GM19099 (cell line): Measurements from ENCODE around the gene FAM114A2.

ENCODE experiments used
- POLR2A ChIP-seq: IDR thresholded peaks from 3 replicates; pipeline ENCODE4 v1.6.1; 2011; ENCODE audit warnings: low read depth; ENCODE audit not compliant: insufficient read length; ENCODE audit errors: extremely low read depth

The FAM114A2 gene

DNA sequence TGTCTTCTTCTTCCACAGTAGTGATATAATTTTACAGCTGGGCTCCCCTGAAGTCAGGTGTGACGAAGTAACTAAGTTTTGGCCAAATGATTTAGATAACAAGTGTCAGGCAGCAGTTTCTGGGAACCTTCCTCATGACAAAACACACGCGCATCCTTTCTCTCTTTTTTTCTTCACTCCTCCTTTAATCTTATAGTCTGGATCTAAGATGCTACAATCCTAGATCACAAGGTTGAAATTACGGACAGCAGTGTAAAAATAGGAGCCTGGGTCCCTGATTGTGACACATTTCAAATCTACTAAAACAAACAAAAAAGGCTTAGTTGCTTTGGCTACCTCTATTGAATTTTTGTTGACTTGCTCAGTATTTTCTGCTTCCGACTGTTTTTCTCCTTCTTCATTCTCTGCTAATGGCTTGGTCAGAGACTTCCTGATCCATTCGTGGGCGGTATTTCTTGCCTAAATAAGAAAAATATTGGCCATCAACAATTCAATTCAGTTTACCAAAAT is 36.1 kb downstream of the FAM114A2 start:
- no peak for TF ChIP-seq POLR2A

DNA sequence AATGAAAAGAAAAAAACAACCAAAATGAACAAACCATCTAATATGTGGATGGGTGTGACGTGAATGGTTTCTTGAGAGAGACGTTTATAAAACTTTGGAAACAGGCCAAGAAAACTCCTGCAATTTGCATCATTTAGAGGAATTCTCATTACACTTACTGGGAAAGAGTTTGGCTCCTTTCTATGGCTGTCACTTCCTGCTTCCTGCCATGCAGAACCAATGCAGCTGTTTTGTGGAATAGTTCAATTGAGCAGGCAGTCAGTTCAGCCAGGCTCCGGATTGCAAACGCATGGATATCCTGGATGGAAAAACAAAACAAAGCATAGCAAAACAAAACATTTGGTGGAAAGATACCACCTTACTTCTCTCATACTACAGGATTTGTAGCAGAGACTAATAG is 36.6 kb downstream of the FAM114A2 start:
- TF ChIP-seq POLR2A = no peak

DNA sequence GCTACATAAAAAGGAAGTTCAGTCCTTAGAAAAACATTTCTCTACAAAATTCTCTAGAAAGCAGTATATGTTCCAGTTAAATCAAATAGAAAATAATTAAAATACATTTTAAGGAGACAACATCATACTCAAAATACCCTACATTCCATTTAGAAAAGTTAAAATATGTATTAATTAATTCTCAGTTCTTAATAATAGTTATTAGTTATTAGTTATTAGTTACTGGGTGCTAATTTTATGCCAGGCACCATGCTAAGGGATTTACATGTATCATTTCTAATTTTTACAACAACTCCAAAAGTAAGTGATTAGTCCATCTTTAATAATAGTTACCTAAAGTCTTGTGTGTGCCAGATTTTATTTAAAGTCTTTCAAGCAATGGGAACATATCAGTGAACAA is 38.0 kb downstream of the FAM114A2 start:
- TF ChIP-seq POLR2A = no peak

DNA sequence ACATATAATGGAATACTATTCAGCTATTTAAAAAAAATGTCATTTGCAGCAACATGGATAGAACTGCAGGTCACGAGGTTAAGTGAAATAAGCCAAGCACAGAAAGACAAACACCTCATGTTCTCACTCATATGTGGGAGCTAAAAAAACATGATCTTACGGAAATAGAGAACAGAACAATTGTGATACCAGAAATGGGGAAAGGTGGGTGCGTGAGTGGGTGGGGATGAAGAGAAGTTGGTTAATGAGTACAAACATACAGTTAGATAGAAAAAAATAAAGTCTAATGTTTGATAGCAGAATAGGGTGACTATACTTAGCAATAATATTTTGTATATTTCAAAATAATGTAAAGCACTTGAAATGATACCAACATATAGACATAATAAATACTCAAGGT is 38.7 kb downstream of the FAM114A2 start:
- TF ChIP-seq POLR2A = no peak

DNA sequence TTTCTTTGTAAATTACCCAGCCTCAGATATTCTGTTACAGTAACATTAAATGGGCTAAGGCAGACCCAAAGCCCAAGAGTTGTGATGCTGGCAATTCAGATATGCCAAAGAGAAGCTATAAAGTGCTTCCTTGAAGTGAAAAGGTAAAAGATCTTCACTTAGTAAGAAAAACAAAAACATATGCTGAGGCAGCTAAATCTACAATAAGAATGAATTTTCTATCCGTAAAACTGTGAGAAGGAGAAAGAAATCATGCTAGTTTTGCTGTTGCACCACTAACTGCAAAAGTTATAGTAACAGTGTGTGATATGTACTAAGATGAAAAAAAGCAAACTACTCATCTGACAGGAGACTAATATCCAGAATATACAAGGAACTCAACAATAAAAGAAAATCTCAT is 39.9 kb downstream of the FAM114A2 start:
- no peak for TF ChIP-seq POLR2A

DNA sequence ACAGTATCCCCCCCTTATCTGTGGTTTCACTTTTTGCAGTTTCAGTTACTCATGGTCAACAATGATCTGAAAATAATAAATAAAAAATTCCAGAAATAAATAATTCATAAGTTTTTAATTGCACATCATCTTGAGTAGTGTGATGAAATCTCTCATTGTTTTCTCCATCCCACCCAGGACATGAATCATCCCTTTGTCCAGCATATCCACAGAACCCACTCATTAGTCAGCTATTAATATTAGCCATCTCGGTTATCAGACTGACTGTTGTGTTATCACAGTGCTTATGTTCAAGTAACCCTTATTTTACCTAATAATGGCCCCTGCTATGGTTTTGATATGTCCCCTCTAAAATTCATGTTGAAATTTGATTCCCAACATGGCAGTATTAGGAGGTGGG is 40.7 kb downstream of the FAM114A2 start:
- TF ChIP-seq POLR2A = no peak

DNA sequence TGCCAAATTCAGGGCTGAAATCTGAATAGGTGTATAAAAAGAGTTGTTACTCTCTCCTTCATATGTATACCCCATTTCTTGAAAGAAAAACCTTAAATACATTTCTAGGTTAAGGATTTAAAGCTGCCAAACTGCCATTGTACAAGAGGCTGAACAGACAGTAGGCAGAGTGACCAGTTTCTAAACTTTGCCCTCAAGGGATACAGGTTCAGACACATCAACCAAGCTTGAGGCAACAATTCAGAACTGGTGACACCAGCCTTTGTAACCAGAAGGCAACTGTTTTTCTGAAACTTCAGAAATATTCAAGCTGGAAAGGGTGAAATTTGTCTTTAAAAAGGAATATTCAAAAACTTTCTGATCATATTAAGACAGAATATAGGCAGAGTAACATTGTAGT is 47.5 kb downstream of the FAM114A2 start:
- no peak for TF ChIP-seq POLR2A

DNA sequence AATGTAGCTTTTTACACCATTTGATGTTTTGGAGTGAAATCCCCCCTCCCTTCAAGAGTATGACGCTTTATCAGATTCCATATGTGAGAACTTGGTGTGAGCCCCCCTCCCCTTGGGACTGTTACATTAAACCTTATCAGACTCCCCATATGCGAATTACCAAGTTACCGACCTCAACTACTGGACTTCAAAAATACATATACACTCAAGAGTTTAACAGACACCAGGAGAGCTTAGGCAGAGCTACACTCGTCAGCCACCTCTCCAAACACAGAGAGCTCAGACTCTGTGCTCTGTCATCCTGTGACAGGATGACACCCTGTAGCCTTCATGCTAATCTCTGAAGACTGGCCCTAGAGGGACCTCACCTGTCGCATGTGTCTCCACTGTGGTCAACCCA is 50.2 kb downstream of the FAM114A2 start:
- TF ChIP-seq POLR2A = no peak

DNA sequence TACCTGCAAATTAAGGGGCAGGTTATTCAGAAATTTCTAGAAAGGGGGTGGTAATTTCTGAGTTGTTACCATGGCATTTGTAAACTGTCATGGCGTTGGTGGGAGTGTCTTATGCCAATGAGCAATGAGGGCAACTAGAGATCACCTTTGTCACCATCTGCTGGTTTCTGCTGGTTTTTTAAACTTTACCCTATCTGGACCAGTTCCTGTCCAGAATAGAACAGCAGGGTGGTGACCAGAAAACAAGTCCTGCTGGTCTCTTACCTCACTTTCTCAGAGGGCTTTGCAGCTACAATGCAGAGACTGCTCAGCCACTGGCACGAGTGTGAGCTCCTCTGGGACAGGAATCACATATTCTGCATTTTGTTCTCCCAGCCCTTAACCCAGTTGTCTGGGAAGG is 51.4 kb downstream of the FAM114A2 start:
- TF ChIP-seq POLR2A = no peak

DNA sequence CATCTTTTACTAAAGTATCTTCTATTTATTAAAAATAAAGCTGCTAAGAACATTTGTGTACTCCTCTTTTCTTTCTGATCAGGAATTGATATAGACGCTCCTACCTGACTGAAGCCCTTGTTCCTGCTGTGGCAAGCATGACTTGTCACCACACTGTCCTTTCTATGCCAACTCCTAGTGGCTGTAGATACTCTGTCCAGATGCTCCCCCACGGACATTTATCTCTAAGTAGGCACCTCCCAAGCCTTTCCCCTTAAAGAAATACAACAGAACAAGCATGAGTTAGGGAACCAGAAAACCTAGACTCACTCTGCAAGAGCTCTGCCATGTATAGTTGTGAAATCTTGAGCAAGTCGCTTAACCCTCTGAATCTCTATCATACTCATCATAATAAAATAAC is 53.2 kb downstream of the FAM114A2 start:
- TF ChIP-seq POLR2A = no peak

DNA sequence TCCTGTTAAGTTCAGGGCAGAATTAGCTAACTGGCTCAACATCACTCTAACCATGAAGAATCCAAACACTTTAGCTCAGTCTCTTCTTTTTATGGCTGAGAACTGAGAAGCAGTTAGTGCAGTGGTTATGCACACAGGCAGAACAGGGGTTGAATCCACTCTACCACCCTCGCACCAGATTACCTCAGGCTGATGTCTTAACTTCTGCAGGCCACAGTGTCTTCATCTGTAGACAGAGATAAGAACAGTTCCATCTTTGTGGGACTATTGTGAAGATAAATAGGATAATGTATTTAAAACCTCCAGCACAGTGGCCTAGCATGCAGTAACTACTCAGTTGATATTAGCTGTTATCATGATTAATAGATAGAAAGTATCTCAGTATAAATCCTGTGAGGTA is 54.8 kb downstream of the FAM114A2 start:
- TF ChIP-seq POLR2A = no peak

DNA sequence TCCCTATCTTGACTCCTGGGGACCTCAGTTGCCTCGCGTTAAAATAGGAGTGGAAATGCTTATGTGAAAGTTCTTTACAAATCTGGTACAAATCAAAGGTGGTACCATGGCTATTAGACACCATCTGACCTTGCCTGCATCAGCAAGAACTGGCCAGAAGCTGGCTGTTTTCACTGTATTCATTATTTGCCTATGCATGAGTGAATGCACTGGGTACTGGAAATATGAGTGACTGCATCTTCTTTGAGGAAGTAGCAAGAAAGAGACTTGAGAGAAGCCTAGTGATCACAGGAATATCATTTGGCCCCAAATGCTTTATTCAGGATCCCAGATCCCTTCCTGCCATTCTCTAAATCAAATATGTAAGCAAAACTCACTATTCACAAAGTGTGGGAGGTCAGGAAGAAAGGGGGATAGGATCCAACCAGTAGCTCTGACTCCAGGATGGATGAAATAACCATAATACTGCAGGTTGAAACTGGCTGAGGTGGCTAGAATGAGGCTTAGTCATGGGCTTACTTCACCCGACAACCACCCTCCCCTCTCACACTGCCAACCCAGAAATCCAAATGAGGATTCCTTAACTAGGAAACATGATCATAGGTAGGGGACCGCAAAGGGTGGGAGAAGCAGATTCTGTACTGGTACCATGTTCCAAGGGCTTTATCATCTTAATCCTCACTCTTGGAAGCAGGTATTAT is 56.7 kb downstream of the FAM114A2 start:
- TF ChIP-seq POLR2A = no peak

DNA sequence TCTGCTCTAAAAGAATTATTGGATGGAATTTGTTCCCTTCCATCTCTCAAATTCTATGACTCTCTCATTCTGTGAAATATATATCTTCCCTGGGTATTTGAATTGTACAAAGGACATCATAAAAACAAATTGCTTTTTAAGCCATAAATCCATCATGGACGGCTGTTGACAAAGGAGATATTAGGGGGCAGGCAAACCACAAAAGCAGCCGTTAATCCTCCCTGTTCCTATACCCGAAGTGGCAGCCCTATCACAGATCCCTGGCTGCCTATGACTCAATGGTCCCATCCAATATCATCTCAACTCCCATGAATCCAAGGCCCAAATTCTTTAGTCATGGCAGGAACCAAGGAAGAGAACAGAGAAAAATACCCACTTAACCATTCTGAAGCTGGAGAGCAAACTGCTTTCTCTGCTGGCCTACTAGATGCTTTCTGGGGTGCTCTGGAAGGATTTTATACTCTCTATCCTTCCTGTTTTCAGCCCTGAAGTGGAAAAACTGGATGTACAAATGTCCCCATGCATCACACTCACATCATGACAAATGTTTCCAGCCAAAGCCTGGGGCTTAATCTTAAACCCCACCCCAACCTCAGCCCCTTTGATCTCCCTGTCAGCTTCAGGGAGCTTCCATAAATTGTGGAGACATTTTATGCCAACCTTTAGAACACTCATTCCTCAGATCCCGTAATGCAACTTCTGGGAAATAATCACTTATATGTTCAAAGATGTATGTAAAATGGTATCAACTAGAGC is 59.5 kb downstream of the FAM114A2 start:
- no peak for TF ChIP-seq POLR2A

DNA sequence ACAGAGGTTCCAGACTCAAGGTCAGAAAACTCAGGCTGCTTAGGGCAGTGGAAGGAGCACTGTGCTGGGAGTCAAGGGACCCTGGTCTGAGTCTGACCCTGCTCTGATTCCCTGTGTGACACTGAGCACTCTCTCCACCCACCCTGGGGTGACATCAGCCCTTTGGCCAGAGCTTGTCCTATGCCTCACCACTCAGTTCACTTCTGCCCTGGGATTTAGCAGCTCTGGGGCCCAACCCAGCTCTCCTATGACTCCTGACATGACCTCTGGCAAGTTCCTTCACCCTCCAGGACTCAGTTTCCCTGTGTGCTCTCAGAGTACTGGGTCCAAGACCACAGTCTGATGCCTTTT is 63.9 kb downstream of the FAM114A2 start:
- TF ChIP-seq POLR2A = no peak

DNA sequence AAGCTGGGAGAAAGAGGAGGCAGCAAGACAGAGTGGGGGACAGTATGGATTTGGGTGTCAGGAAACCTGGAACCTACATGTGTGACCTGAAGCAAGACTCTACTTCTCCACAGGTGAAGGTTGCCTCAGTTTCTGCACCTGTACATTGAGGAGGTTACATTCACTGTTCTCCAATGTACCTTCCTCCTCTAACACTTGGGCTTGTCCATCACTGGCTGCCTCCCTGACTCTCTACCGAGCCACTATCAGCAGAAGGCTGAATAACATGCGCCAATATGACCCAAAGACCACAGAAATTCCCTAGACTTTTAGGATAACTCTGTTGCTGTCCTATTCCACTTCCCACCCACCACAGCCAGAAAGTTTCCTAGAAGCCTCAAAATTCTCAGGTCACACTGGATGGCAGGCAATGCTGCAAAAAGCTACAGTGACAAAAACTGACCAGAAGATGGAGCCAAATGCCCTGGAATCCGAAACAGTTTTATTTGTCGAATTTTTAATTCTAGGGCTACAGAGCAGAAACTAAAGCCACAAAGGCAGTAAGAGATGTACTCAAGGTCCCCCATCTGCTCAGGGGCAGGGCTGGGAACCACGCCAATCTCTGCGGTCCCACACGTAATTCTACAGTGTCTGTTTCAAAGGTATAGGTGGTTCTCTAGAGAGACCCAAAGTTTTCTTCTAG is 64.4 kb downstream of the FAM114A2 start:
- TF ChIP-seq POLR2A = no peak

DNA sequence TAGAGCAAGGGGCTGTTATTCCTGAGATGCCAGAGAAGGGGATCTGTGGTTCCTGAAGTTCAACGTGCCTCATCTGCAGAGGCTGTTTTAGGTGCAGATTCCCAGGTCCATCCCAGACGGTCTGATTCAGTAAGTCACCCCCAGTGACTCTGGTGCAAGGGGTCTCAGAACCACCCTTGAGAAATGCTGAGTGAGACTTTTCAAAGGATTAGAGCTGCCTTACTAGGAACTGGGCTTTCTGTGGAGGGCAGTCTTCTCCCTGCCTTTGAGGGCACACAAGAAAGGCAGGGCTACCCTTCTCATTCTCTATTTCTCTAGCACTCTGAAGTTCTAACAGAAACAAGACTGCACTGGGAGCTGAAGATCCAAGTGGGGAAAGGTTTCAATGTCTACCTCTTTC is 66.5 kb downstream of the FAM114A2 start:
- no peak for TF ChIP-seq POLR2A
